Mucosa of rectum (tissue), 2 donors: ENCODE results near the gene ADCYAP1.

Experiments
- H3K27ac ChIP-seq, 2 donors: one replicate each; pipeline ENCODE4 v1.7.0; 2013; ENCODE audit warnings: inconsistent platforms in 2 of 2, low read depth in 2 of 2, low read length in 2 of 2
- H3K27me3 ChIP-seq, 2 donors: one replicate each; pipeline ENCODE4 v1.7.0; 2013; ENCODE audit warnings: low read length in 2 of 2; ENCODE audit not compliant: control insufficient read depth in 2 of 2, insufficient read depth in 2 of 2
- H3K36me3 ChIP-seq, 2 donors: one replicate each; pipeline ENCODE4 v1.7.0; 2013; ENCODE audit warnings: low read length in 2 of 2; ENCODE audit not compliant: control insufficient read depth in 2 of 2, insufficient read depth in 2 of 2
- H3K4me1 ChIP-seq, 2 donors: one replicate each; pipeline ENCODE4 v1.7.0; 2013; ENCODE audit warnings: low read length in 2 of 2, mild to moderate bottlenecking in 1 of 2; ENCODE audit not compliant: control insufficient read depth in 2 of 2, insufficient read depth in 2 of 2
- H3K4me3 ChIP-seq, 2 donors: one replicate each; pipeline ENCODE4 v1.7.0; 2013; ENCODE audit warnings: low read length in 2 of 2
- H3K9ac ChIP-seq, 2 donors: one replicate each; pipeline ENCODE4 v1.7.0; 2013; ENCODE audit warnings: low read length in 2 of 2, low read depth in 1 of 2, mild to moderate bottlenecking in 1 of 2
- H3K9me3 ChIP-seq, 2 donors: one replicate each; pipeline ENCODE4 v1.7.0; 2013; ENCODE audit warnings: low read length in 2 of 2; ENCODE audit not compliant: control insufficient read depth in 2 of 2
- donor health status: healthy.
- donor health status: Normal muscosa, but diverticular disease.

Gene ADCYAP1

GRCh38 chr18:934518-935133 is 30.0 kb downstream of the ADCYAP1 start:
- Histone ChIP-seq H3K9ac (no peak overlapping the region), H3K4me1 (no peaks in the 10 kb centered on the region), H3K36me3 (no peaks in the 10 kb centered on the region), H3K4me3 (no peak overlapping the region), H3K9me3 (no peaks in the 10 kb centered on the region), H3K27ac (no peak overlapping the region), H3K27me3 (no peaks in the 10 kb centered on the region)

DNA sequence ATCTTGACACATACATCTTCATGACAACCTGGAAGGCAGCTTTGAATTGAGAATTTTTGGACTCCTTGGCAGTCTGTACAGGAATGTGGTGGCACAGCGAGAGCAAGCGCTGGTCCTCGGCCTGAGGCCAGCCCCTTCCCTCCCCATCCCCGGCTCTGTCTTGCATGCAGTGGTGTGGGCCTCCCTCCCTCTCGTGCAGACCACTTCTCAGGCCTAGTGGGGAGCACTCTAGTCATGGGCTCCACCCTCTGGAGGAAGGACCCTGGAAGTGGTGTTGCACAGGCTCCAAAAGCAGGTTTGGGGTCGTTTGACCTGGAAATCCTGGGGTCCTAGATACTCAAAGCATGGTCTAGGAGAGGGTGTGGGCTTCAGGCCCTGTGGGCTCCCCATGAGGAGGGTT is 32.3 kb downstream of the ADCYAP1 start:
- H3K4me1 ChIP-seq, result no peaks in the 10 kb centered on the region
- H3K9ac ChIP-seq, result no peak overlapping the region
- H3K27ac ChIP-seq, result no peak overlapping the region
- no peaks in the 10 kb centered on the region for H3K9me3 ChIP-seq
- no peak overlapping the region for H3K4me3 ChIP-seq
- no peaks in the 10 kb centered on the region for H3K36me3 ChIP-seq
- H3K27me3 ChIP-seq, result peaks cover 0 to 2% of the 10 kb centered on the region in 2 donors

DNA sequence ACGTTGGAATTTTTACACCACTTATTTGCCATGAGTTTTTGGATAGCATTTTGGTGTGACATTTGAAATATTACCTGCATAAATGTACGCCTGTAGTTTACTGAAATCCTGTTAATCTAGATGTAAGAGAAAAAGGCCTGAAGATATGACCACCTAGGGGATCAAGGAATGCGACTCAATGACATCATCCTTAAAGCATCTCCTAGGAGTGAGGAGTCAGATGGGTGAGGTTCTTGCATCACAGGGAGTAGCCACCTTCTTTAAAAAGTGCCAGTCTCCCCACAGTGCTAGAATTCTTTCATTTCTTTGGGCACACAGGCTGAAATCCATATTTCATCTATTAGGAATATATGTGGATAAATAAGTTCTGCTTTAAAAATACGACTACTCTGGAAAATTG is 34.5 kb downstream of the ADCYAP1 start:
- Histone ChIP-seq H3K4me1 (no peaks in the 10 kb centered on the region), H3K4me3 (no peak overlapping the region), H3K9me3 (no peaks in the 10 kb centered on the region), H3K27ac (no peak overlapping the region), H3K9ac (no peak overlapping the region), H3K27me3 (peaks cover 0 to 2% of the 10 kb centered on the region in 2 donors), H3K36me3 (no peaks in the 10 kb centered on the region)

DNA sequence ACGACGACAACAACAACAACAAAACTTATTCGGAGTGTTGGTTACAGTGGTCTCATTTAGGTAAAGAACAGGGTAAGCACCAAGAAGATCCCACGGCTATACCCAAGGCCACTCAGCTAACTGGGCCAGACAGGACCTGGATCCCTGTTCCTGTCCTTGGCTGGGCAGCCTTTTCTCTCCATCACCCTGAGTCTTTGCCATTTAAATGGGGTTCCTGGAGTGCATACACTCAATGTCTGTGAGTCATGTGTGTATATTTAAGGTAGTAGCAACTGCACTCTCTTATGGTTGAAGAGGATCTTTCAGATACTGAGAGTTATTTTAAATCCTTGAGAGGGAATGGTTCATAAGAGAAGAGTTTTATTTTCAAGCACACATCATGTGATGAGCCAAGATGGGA is 35.3 kb downstream of the ADCYAP1 start:
- Histone ChIP-seq H3K27ac (no peak overlapping the region), H3K27me3 (peaks cover 0 to 2% of the 10 kb centered on the region in 2 donors), H3K9me3 (no peaks in the 10 kb centered on the region), H3K9ac (no peak overlapping the region), H3K36me3 (no peaks in the 10 kb centered on the region), H3K4me3 (no peak overlapping the region), H3K4me1 (no peaks in the 10 kb centered on the region)

GRCh38 chr18:941331-941730 is 36.7 kb downstream of the ADCYAP1 start:
- Histone ChIP-seq H3K9ac (no peak overlapping the region), H3K4me1 (no peaks in the 10 kb centered on the region), H3K27me3 (peaks cover 0 to 2% of the 10 kb centered on the region in 2 donors), H3K4me3 (no peak overlapping the region), H3K27ac (no peak overlapping the region), H3K9me3 (no peaks in the 10 kb centered on the region), H3K36me3 (no peaks in the 10 kb centered on the region)

GRCh38 chr18:944440-944839 is 39.8 kb downstream of the ADCYAP1 start:
- Histone ChIP-seq H3K27ac (no peak overlapping the region), H3K9ac (no peak overlapping the region), H3K4me1 (no peaks in the 10 kb centered on the region), H3K9me3 (no peaks in the 10 kb centered on the region), H3K36me3 (no peaks in the 10 kb centered on the region), H3K27me3 (peaks cover 0 to 2% of the 10 kb centered on the region in 2 donors), H3K4me3 (no peak overlapping the region)

- Histone ChIP-seq H3K27me3 (no peaks in the 10 kb centered on the region), H3K4me1 (no peaks in the 10 kb centered on the region), H3K9ac (no peak overlapping the region), H3K27ac (no peak overlapping the region), H3K4me3 (no peak overlapping the region), H3K36me3 (no peaks in the 10 kb centered on the region), H3K9me3 (no peaks in the 10 kb centered on the region)
These were observed 45.3 kb downstream of the ADCYAP1 start for GRCh38 chr18:949724-950631.

DNA sequence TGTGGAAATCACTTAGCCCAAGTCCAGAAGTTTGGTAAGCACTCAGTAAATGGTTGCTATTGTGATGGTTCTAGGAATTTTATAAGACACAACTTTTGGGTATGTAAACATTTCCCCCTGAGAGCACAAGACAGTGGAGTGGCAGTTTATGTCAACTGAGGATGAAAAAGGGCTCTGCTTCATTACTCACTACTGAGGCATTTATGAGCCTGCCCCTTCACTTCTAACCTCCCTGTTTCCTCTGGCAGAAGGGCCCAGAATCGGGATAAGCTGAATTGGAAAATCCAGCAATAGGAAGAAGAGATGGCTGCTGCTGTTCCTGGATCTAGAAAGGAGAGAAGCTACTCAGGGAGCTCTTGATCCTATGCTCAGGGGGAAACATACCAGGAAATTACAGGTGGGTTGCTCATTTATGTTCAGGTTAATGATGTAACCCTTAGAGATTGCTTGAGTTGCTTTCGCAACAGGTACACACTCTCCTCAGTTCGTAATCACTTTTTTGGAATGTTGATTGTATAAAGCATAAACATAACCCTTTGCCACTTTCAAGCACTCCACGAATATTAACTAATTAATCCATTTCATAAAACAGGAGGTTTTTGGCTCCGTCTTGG is 46.3 kb downstream of the ADCYAP1 start:
- Histone ChIP-seq H3K27ac (no peak overlapping the region), H3K4me3 (no peak overlapping the region), H3K9me3 (no peaks in the 10 kb centered on the region), H3K9ac (no peak overlapping the region), H3K36me3 (no peaks in the 10 kb centered on the region), H3K27me3 (no peaks in the 10 kb centered on the region), H3K4me1 (no peaks in the 10 kb centered on the region)

DNA sequence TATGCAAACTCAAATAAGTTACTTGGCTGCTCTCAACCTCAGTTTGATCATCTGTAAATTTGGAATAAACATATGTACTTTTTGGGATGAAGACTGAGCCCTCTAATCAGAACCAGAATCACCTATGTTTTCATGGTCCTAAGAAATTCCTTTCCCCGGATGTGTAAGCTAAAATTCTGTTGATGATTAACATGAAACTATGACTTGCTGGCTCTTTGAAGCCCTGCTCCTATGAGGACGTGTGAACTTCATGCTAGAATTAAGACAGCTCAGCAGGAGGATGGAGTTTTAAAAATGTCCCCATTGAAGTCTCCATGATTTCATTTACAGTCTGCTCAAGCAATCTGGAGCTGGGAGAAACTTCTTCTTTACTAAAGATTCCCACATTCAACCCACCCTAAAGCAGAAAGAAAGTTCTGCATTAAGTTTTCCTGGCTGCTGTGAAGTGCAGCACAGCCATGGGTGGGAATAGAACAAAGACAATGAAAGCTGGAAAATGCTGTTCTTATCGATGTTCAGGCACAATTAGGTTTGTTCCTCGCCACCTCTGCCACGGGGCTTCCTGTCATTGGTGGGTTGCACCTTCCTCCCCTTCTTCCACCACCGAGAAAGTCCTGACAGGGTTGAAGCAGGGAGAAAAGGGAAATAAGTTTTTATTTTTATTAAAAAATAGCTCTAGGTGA is 50.9 kb downstream of the ADCYAP1 start:
- Histone ChIP-seq H3K27me3 (no peaks in the 10 kb centered on the region), H3K9ac (no peak overlapping the region), H3K27ac (no peak overlapping the region), H3K9me3 (no peaks in the 10 kb centered on the region), H3K4me3 (no peak overlapping the region), H3K36me3 (no peaks in the 10 kb centered on the region), H3K4me1 (no peaks in the 10 kb centered on the region)

DNA sequence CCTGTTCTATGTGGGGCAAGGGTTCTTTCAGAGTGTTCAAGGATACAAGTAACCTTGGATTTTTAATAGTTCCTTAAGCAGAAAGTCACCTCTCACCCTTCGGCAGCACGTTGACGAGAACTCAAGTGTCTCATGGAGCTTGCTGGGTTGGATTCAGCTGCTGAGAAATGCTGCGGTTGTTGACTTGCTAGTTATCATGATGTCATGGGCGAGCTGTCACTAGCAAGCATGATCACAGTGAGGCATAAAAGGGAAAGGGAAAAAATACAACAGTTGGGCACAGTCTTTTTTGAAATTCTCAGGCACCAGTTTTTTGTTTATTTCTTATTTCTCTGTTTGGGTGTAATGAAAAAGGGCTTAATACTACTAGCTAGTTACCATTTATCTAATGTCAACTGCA is 53.2 kb downstream of the ADCYAP1 start:
- no peaks in the 10 kb centered on the region for H3K27me3 ChIP-seq
- H3K4me1 ChIP-seq, result no peaks in the 10 kb centered on the region
- no peaks in the 10 kb centered on the region for H3K36me3 ChIP-seq
- no peak overlapping the region for H3K27ac ChIP-seq
- H3K9me3 ChIP-seq, result no peaks in the 10 kb centered on the region
- H3K9ac ChIP-seq, result no peak overlapping the region
- no peak overlapping the region for H3K4me3 ChIP-seq
